ENCODE measurements around the gene RAB13. TPM values are rescaled to one million over a fixed set of nuclear protein-coding genes. Genes with fewer than 3 reads are reported as not detected.

Gene RAB13
- total and polyA plus RNA-seq, 2 donors = 12.3 to 98.2 TPM

GRCh38 chr1:153961421-153961820 lies 24.7 kb downstream of the RAB13 start:
- peaks cover 9 to 20% of the 10 kb centered on the region in 2 donors for H3K36me3 ChIP-seq (ENCODE audit: control insufficient read depth in 2 of 2, insufficient read depth in 2 of 2, low read length in 1 of 2)
- 97% methylated on average over 4 of the region's 4 CpGs for WGBS
- no peak for DNase-seq (ENCODE audit: low read depth in 6 of 9, low spot score in 9 of 9)
- peaks cover 26 to 59% of the 10 kb centered on the region in 2 donors for H3K4me1 ChIP-seq (ENCODE audit: control insufficient read depth in 2 of 2, insufficient read depth in 2 of 2, low read length in 2 of 2)
- H3K27me3 ChIP-seq (ENCODE audit: control insufficient read depth in 2 of 2, insufficient read depth in 1 of 2, low read length in 1 of 2) = no peaks in the 10 kb centered on the region
- H3K9me3 ChIP-seq (ENCODE audit: control insufficient read depth in 2 of 2, insufficient read depth in 1 of 2, low read length in 1 of 2) = no peaks in the 10 kb centered on the region
- no peak overlapping the region for H3K27ac ChIP-seq (ENCODE audit: low read depth in 1 of 2, low read length in 1 of 2)
- H3K4me3 ChIP-seq (ENCODE audit: low read length in 2 of 2) = no peak overlapping the region

- Histone ChIP-seq H3K9me3 (ENCODE audit: control insufficient read depth in 2 of 2, insufficient read depth in 1 of 2, low read length in 1 of 2) (no peaks in the 10 kb centered on the region), H3K27ac (ENCODE audit: low read depth in 1 of 2, low read length in 1 of 2) (no peak overlapping the region), H3K4me1 (ENCODE audit: control insufficient read depth in 2 of 2, insufficient read depth in 2 of 2, low read length in 2 of 2) (peaks cover 22 to 56% of the 10 kb centered on the region in 2 donors), H3K27me3 (ENCODE audit: control insufficient read depth in 2 of 2, insufficient read depth in 1 of 2, low read length in 1 of 2) (no peaks in the 10 kb centered on the region), H3K36me3 (ENCODE audit: control insufficient read depth in 2 of 2, insufficient read depth in 2 of 2, low read length in 1 of 2) (peaks cover 9 to 20% of the 10 kb centered on the region in 2 donors), H3K4me3 (ENCODE audit: low read length in 2 of 2) (no peak overlapping the region)
- over 99% methylated on average over 11 of the region's 11 CpGs for WGBS
- DNase-seq (ENCODE audit: low read depth in 6 of 9, low spot score in 9 of 9) = no peak
Observed at GRCh38 chr1:153960206-153960605, 25.9 kb downstream of the RAB13 start.

DNA sequence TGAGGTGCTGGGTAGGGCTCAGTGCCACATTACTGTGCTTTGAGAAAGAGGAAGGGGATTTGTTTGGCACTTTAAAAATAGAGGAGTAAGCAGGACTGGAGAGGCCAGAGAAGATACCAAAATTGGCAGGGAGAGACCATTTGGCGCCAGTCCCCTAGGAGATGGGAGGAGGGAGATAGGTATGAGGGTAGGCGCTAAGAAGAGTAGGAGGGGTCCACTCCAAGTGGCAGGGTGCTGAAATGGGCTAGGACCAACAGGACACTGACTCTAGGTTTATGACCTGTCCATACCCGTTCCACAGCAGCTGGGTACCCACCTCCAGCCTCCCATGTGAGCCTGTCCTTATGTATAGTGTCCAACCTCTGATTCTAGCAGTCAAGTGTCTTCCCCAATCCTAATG lies 26.7 kb downstream of the RAB13 start:
- H3K4me1 ChIP-seq (ENCODE audit: control insufficient read depth in 2 of 2, insufficient read depth in 2 of 2, low read length in 2 of 2) = peaks cover 22 to 59% of the 10 kb centered on the region in 2 donors
- H3K4me3 ChIP-seq (ENCODE audit: low read length in 2 of 2) = no peak overlapping the region
- H3K27ac ChIP-seq (ENCODE audit: low read depth in 1 of 2, low read length in 1 of 2) = no peak overlapping the region
- no peaks in the 10 kb centered on the region for H3K27me3 ChIP-seq (ENCODE audit: control insufficient read depth in 2 of 2, insufficient read depth in 1 of 2, low read length in 1 of 2)
- H3K36me3 ChIP-seq (ENCODE audit: control insufficient read depth in 2 of 2, insufficient read depth in 2 of 2, low read length in 1 of 2) = peaks cover 12 to 26% of the 10 kb centered on the region in 2 donors
- WGBS = 94% methylated on average over 3 of the region's 3 CpGs
- no peak for DNase-seq (ENCODE audit: low read depth in 6 of 9, low spot score in 9 of 9)
- no peaks in the 10 kb centered on the region for H3K9me3 ChIP-seq (ENCODE audit: control insufficient read depth in 2 of 2, insufficient read depth in 1 of 2, low read length in 1 of 2)

DNA sequence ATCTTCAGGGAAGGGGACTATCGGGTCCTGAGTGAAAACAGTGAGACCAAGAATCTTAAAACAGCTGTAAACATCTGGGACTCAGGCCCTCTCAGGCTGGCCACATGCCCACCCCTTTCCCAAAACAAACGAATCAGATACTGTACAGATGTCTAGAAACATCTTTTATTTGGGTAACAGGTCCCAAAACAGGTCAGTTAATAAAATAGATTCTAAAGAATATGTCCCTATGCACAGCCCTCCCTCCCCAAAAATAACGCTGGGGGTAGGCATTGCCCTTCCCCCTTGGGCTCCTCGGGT lies 27.2 kb downstream of the RAB13 start:
- Histone ChIP-seq H3K36me3 (ENCODE audit: control insufficient read depth in 2 of 2, insufficient read depth in 2 of 2, low read length in 1 of 2) (peaks cover 15 to 32% of the 10 kb centered on the region in 2 donors), H3K27me3 (ENCODE audit: control insufficient read depth in 2 of 2, insufficient read depth in 1 of 2, low read length in 1 of 2) (no peaks in the 10 kb centered on the region), H3K9me3 (ENCODE audit: control insufficient read depth in 2 of 2, insufficient read depth in 1 of 2, low read length in 1 of 2) (no peaks in the 10 kb centered on the region), H3K4me3 (ENCODE audit: low read length in 2 of 2) (no peak overlapping the region), H3K27ac (ENCODE audit: low read depth in 1 of 2, low read length in 1 of 2) (peak overlapping the region in 1 of 2 donors; percentile 6), H3K4me1 (ENCODE audit: control insufficient read depth in 2 of 2, insufficient read depth in 2 of 2, low read length in 2 of 2) (peaks cover 18 to 54% of the 10 kb centered on the region in 2 donors)
- WGBS = 38% methylated on average over 4 of the region's 4 CpGs
- no peak for DNase-seq (ENCODE audit: low read depth in 6 of 9, low spot score in 9 of 9)

DNA sequence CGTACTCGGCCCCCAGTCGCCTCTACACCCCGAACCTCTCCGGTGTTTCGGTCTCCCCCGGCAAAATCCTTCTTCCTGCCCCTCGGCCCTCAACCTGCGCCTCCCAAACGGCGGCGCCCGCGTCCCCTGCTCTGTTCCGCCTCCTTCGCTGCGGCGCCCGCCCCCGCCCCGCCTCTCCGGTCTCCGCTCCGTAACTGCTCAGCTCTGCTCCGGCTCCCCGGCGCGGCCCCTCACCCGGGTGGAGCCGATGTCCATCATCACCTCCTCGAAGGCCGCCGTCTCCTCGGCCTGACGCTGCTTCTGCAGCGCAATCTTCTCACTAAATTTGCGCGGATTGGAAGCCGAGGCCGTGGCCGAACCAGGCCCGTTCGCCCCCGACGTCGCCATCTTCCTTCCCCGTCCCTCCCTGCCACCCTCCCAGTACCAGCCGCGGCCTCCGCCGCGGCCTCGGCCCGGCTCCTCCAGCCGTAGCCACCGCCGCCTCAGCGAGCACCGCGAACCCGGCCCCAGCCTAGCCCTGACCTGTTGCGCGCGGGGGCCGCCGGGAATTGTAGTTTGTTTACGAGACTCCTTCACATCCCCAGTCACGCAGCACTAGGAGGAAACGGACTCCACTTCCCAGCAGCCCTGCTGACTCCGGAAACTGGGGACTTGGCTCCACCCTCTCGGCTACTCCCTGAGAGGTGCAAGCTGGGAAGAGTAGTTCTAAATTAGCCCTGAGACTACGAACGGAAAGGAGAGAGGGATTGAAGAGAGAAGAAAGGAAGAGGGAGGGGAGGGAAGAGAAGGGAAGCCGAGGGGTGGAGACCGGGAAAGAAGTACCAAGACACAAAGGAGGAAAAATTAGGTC lies 27.8 kb downstream of the RAB13 start, which contains the start of gene CRTC2:
Gene CRTC2 (minus strand): TSS at position 502 of the 850 bp plus-strand sequence. CDS start 115 bp downstream, at position 387.
- WGBS = under 1% methylated on average over 75 of the region's 75 CpGs
- peak within 1 kb of the TSS; percentile 88 to 93 for H3K4me3 ChIP-seq (ENCODE audit: low read length in 2 of 2)
- H3K27ac ChIP-seq (ENCODE audit: low read depth in 1 of 2, low read length in 1 of 2) = peak within 1 kb of the TSS; percentile 86 to 88
- H3K27me3 ChIP-seq (ENCODE audit: control insufficient read depth in 2 of 2, insufficient read depth in 1 of 2, low read length in 1 of 2) = no peaks in the 10 kb centered on the region
- H3K4me1 ChIP-seq (ENCODE audit: control insufficient read depth in 2 of 2, insufficient read depth in 2 of 2, low read length in 2 of 2) = peaks cover 18 to 50% of the 10 kb centered on the region in 2 donors
- DNase-seq (ENCODE audit: low read depth in 6 of 9, low spot score in 9 of 9) = peak; percentile 90 to 99 (median 96)
- peaks cover 21 to 37% of the 10 kb centered on the region in 2 donors for H3K36me3 ChIP-seq (ENCODE audit: control insufficient read depth in 2 of 2, insufficient read depth in 2 of 2, low read length in 1 of 2)
- H3K9me3 ChIP-seq (ENCODE audit: control insufficient read depth in 2 of 2, insufficient read depth in 1 of 2, low read length in 1 of 2) = no peaks in the 10 kb centered on the region

DNA sequence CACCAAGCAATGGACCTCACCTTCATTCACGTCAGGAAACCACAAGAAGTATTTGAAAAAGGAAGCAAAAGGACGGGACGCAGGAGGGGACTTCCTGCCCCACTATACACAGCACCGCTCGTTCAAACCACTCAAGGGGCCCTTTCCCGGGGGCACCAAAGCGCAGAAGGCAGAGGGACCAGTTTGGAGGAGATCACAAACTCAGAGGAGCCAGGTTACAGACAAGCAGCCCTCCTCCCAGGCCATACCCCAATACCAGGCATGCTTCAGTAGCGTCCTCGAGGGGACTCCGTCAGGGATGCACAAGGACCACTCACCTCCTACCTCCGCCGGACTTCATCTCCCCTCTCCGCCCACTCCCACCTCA lies 28.4 kb downstream of the RAB13 start:
- Histone ChIP-seq H3K36me3 (ENCODE audit: control insufficient read depth in 2 of 2, insufficient read depth in 2 of 2, low read length in 1 of 2) (peaks cover 25 to 42% of the 10 kb centered on the region in 2 donors), H3K27ac (ENCODE audit: low read depth in 1 of 2, low read length in 1 of 2) (peak overlapping the region; percentile 86 to 88), H3K27me3 (ENCODE audit: control insufficient read depth in 2 of 2, insufficient read depth in 1 of 2, low read length in 1 of 2) (no peaks in the 10 kb centered on the region), H3K4me3 (ENCODE audit: low read length in 2 of 2) (peak overlapping the region; percentile 88 to 93), H3K4me1 (ENCODE audit: control insufficient read depth in 2 of 2, insufficient read depth in 2 of 2, low read length in 2 of 2) (peaks cover 18 to 46% of the 10 kb centered on the region in 2 donors), H3K9me3 (ENCODE audit: control insufficient read depth in 2 of 2, insufficient read depth in 1 of 2, low read length in 1 of 2) (no peaks in the 10 kb centered on the region)
- under 1% methylated on average over 13 of the region's 13 CpGs for WGBS
- peak in 1 of 9 donors; percentile 67 for DNase-seq (ENCODE audit: low read depth in 6 of 9, low spot score in 9 of 9)

- Histone ChIP-seq H3K27me3 (ENCODE audit: control insufficient read depth in 2 of 2, insufficient read depth in 1 of 2, low read length in 1 of 2) (no peaks in the 10 kb centered on the region), H3K36me3 (ENCODE audit: control insufficient read depth in 2 of 2, insufficient read depth in 2 of 2, low read length in 1 of 2) (peaks cover 31 to 48% of the 10 kb centered on the region in 2 donors), H3K27ac (ENCODE audit: low read depth in 1 of 2, low read length in 1 of 2) (peak overlapping the region; percentile 86 to 88), H3K4me1 (ENCODE audit: control insufficient read depth in 2 of 2, insufficient read depth in 2 of 2, low read length in 2 of 2) (peaks cover 16 to 41% of the 10 kb centered on the region in 2 donors), H3K9me3 (ENCODE audit: control insufficient read depth in 2 of 2, insufficient read depth in 1 of 2, low read length in 1 of 2) (no peaks in the 10 kb centered on the region), H3K4me3 (ENCODE audit: low read length in 2 of 2) (peak overlapping the region; percentile 88 to 93)
- DNase-seq (ENCODE audit: low read depth in 6 of 9, low spot score in 9 of 9) = no peak
- WGBS = 36% methylated on average over 6 of the region's 6 CpGs
Observed at GRCh38 chr1:153956997-153957715, 29.0 kb downstream of the RAB13 start.

GRCh38 chr1:153954826-153955225 lies 31.3 kb downstream of the RAB13 start:
- no peak overlapping the region for H3K27ac ChIP-seq (ENCODE audit: low read depth in 1 of 2, low read length in 1 of 2)
- 97% methylated on average over 10 of the region's 10 CpGs for WGBS
- no peaks in the 10 kb centered on the region for H3K27me3 ChIP-seq (ENCODE audit: control insufficient read depth in 2 of 2, insufficient read depth in 1 of 2, low read length in 1 of 2)
- no peaks in the 10 kb centered on the region for H3K9me3 ChIP-seq (ENCODE audit: control insufficient read depth in 2 of 2, insufficient read depth in 1 of 2, low read length in 1 of 2)
- H3K4me3 ChIP-seq (ENCODE audit: low read length in 2 of 2) = no peak overlapping the region
- peaks cover 38 to 53% of the 10 kb centered on the region in 2 donors for H3K36me3 ChIP-seq (ENCODE audit: control insufficient read depth in 2 of 2, insufficient read depth in 2 of 2, low read length in 1 of 2)
- peaks cover 12 to 32% of the 10 kb centered on the region in 2 donors for H3K4me1 ChIP-seq (ENCODE audit: control insufficient read depth in 2 of 2, insufficient read depth in 2 of 2, low read length in 2 of 2)
- no peak for DNase-seq (ENCODE audit: low read depth in 6 of 9, low spot score in 9 of 9)

- H3K27me3 ChIP-seq (ENCODE audit: control insufficient read depth in 2 of 2, insufficient read depth in 1 of 2, low read length in 1 of 2) = no peaks in the 10 kb centered on the region
- peaks cover 12 to 29% of the 10 kb centered on the region in 2 donors for H3K4me1 ChIP-seq (ENCODE audit: control insufficient read depth in 2 of 2, insufficient read depth in 2 of 2, low read length in 2 of 2)
- H3K4me3 ChIP-seq (ENCODE audit: low read length in 2 of 2) = no peak overlapping the region
- H3K9me3 ChIP-seq (ENCODE audit: control insufficient read depth in 2 of 2, insufficient read depth in 1 of 2, low read length in 1 of 2) = no peaks in the 10 kb centered on the region
- DNase-seq (ENCODE audit: low read depth in 6 of 9, low spot score in 9 of 9) = no peak
- 95% methylated on average over 4 of the region's 4 CpGs for WGBS
- no peak overlapping the region for H3K27ac ChIP-seq (ENCODE audit: low read depth in 1 of 2, low read length in 1 of 2)
- peaks cover 46 to 58% of the 10 kb centered on the region in 2 donors for H3K36me3 ChIP-seq (ENCODE audit: control insufficient read depth in 2 of 2, insufficient read depth in 2 of 2, low read length in 1 of 2)
Observed at GRCh38 chr1:153953859-153954365, 32.2 kb downstream of the RAB13 start.

All from thymus (tissue), 11 donors.